ENCODE measurements around the gene ANKRD26.
"Not testable (repeated sequence)": the region's sequence is repeated elsewhere in the genome, so short reads cannot be mapped to it uniquely, and the experiment has no call there.

Gene ANKRD26

GRCh38 chr10:27099916-27100812 lies at the start of gene ANKRD26:
ANKRD26 (minus strand) TSS chr10:27100494; CDS start chr10:27100326, 168 bp downstream.
- peak; percentile 89 to 93 for DNase-seq (ENCODE audit: low read depth in 2 of 2, low spot score in 1 of 2)

GRCh38 chr10:27147701-27148100 lies 47.4 kb upstream of the ANKRD26 start:
- DNase-seq (ENCODE audit: low read depth in 2 of 2, low spot score in 1 of 2): no peak

- DNase-seq (ENCODE audit: low read depth in 2 of 2, low spot score in 1 of 2): no peak
Measured at GRCh38 chr10:27145937-27146336, 45.6 kb upstream of the ANKRD26 start.

- no peak for DNase-seq (ENCODE audit: low read depth in 2 of 2, low spot score in 1 of 2)
Measured at GRCh38 chr10:27143686-27144085, 43.4 kb upstream of the ANKRD26 start.

GRCh38 chr10:27138277-27138676 lies 38.0 kb upstream of the ANKRD26 start:
- no peak for DNase-seq (ENCODE audit: low read depth in 2 of 2, low spot score in 1 of 2)

- DNase-seq (ENCODE audit: low read depth in 2 of 2, low spot score in 1 of 2): no peak
Measured at GRCh38 chr10:27134371-27134770, 34.1 kb upstream of the ANKRD26 start.

- no peak for DNase-seq (ENCODE audit: low read depth in 2 of 2, low spot score in 1 of 2)
Measured at GRCh38 chr10:27108165-27108564, 7.9 kb upstream of the ANKRD26 start.

GRCh38 chr10:27104919-27105318 lies 4.6 kb upstream of the ANKRD26 start:
- DNase-seq (ENCODE audit: low read depth in 2 of 2, low spot score in 1 of 2): no peak

GRCh38 chr10:27100813-27101347 lies 586 bp upstream of the ANKRD26 start:
- DNase-seq (ENCODE audit: low read depth in 2 of 2, low spot score in 1 of 2): no peak

- DNase-seq (ENCODE audit: low read depth in 2 of 2, low spot score in 1 of 2): no peak
Measured at GRCh38 chr10:27099448-27099847, 846 bp downstream of the ANKRD26 start.

- no peak for DNase-seq (ENCODE audit: low read depth in 2 of 2, low spot score in 1 of 2)
Measured at GRCh38 chr10:27088119-27089044, 11.9 kb downstream of the ANKRD26 start.

GRCh38 chr10:27072436-27073114 lies 27.7 kb downstream of the ANKRD26 start:
- no peak for DNase-seq (ENCODE audit: low read depth in 2 of 2, low spot score in 1 of 2)

- no peak for DNase-seq (ENCODE audit: low read depth in 2 of 2, low spot score in 1 of 2)
Measured at GRCh38 chr10:27068217-27068891, 31.9 kb downstream of the ANKRD26 start.

GRCh38 chr10:27065084-27065483 lies 35.2 kb downstream of the ANKRD26 start:
- no peak for DNase-seq (ENCODE audit: low read depth in 2 of 2, low spot score in 1 of 2)

GRCh38 chr10:27052656-27053055 lies 47.6 kb downstream of the ANKRD26 start:
- no peak for DNase-seq (ENCODE audit: low read depth in 2 of 2, low spot score in 1 of 2)

GRCh38 chr10:27045247-27045646 lies 55.0 kb downstream of the ANKRD26 start:
- DNase-seq (ENCODE audit: low read depth in 2 of 2, low spot score in 1 of 2): not testable (repeated sequence)

GRCh38 chr10:27041196-27041595 lies 59.1 kb downstream of the ANKRD26 start:
- no peak for DNase-seq (ENCODE audit: low read depth in 2 of 2, low spot score in 1 of 2)

GRCh38 chr10:27038168-27038567 lies 62.1 kb downstream of the ANKRD26 start:
- no peak for DNase-seq (ENCODE audit: low read depth in 2 of 2, low spot score in 1 of 2)

- DNase-seq (ENCODE audit: low read depth in 2 of 2, low spot score in 1 of 2): no peak
Measured at GRCh38 chr10:27035163-27035562, 65.1 kb downstream of the ANKRD26 start.

GRCh38 chr10:27030060-27030459 lies 70.2 kb downstream of the ANKRD26 start:
- DNase-seq (ENCODE audit: low read depth in 2 of 2, low spot score in 1 of 2): no peak

Data from stimulated activated CD8-positive, alpha-beta memory T cell treated with anti-CD3 and anti-CD28 coated beads, Interleukin-4, amount 100 ng/mL, for 4 hours (primary cell).